ENCODE data around the gene GPSM1.

Gene GPSM1

GRCh38 chr9:136327304-136327974 lies at the start of gene GPSM1:
Gene GPSM1, plus strand, starts transcription at chr9:136327539. Its CDS starts 157 bp downstream, at chr9:136327696.
- no peak for DNase-seq

GRCh38 chr9:136277746-136278145 lies 49.6 kb upstream of the GPSM1 start:
- no peak for DNase-seq

GRCh38 chr9:136278221-136278620 lies 49.1 kb upstream of the GPSM1 start:
- no peak for DNase-seq

GRCh38 chr9:136278894-136279293 lies 48.4 kb upstream of the GPSM1 start:
- DNase-seq, result no peak

- DNase-seq, result no peak
These were observed 47.9 kb upstream of the GPSM1 start for GRCh38 chr9:136279471-136279870.

- no peak for DNase-seq
These were observed 46.6 kb upstream of the GPSM1 start for GRCh38 chr9:136280535-136281315.

GRCh38 chr9:136281421-136282271 lies 45.7 kb upstream of the GPSM1 start:
- DNase-seq, result no peak

- DNase-seq, result no peak
These were observed 45.0 kb upstream of the GPSM1 start for GRCh38 chr9:136282272-136282861.

- peak; percentile 71 for DNase-seq
These were observed 43.8 kb upstream of the GPSM1 start for GRCh38 chr9:136283291-136284235.

GRCh38 chr9:136284311-136284710 lies 43.0 kb upstream of the GPSM1 start:
- DNase-seq, result no peak

GRCh38 chr9:136284951-136285350 lies 42.4 kb upstream of the GPSM1 start:
- no peak for DNase-seq

- no peak for DNase-seq
These were observed 41.6 kb upstream of the GPSM1 start for GRCh38 chr9:136285501-136286358.

- no peak for DNase-seq
These were observed 40.9 kb upstream of the GPSM1 start for GRCh38 chr9:136286359-136286986.

GRCh38 chr9:136286987-136287379 lies 40.4 kb upstream of the GPSM1 start:
- DNase-seq, result no peak

GRCh38 chr9:136287960-136288753 lies 39.2 kb upstream of the GPSM1 start:
- DNase-seq, result no peak

GRCh38 chr9:136289651-136290507 lies 37.5 kb upstream of the GPSM1 start:
- DNase-seq, result no peak

GRCh38 chr9:136290508-136291000 lies 36.8 kb upstream of the GPSM1 start:
- DNase-seq, result no peak

- DNase-seq, result no peak
These were observed 35.9 kb upstream of the GPSM1 start for GRCh38 chr9:136291306-136292025.
